Sigmoid colon (tissue), 7 donors: ENCODE results near the gene BATF. TPM values are rescaled to one million over a fixed set of nuclear protein-coding genes. Genes with fewer than 3 reads are reported as not detected.
A peak's percentile ranks its signal among the peaks of the same experiment; 100 is the strongest.

Experiments used
- DNase-seq: peaks from one replicate; pipeline ENCODE4 v3.0.0-alpha.2; 2019
- H3K27ac ChIP-seq, 4 donors: fragments of 200-600 bp; sonication (generic); one replicate each; pipeline ENCODE4 v1.5.1; 2016 to 2019; ENCODE audit warnings: mild to moderate bottlenecking in 1 of 4
- H3K27me3 ChIP-seq, 3 donors: fragments of 200-600 bp; sonication (generic); one replicate each; pipeline ENCODE4 v1.5.1; 2019; ENCODE audit warnings: mild to moderate bottlenecking in 1 of 3
- H3K36me3 ChIP-seq, 4 donors: fragments of 200-600 bp; sonication (generic); one replicate each; pipeline ENCODE4 v1.5.1; 2016 to 2019
- H3K4me1 ChIP-seq, 4 donors: fragments of 200-600 bp; sonication (generic); one replicate each; pipeline ENCODE4 v1.5.1; 2017 to 2019
- H3K4me3 ChIP-seq, 4 donors: fragments of 200-600 bp; sonication (generic); one replicate each; pipeline ENCODE4 v1.5.1; 2017 to 2019; ENCODE audit warnings: mild to moderate bottlenecking in 2 of 4, moderate library complexity in 1 of 4
- H3K9me3 ChIP-seq, 4 donors: fragments of 200-600 bp in 3 of 4; sonication (generic) in 3 of 4; one replicate each; pipeline versions ENCODE4 v1.5.1 to v1.6.1; 2013 to 2019
- CTCF ChIP-seq, 4 experiments: fragments of 450-650 bp in 3 of 4; fragments of 200-600 bp in 1 of 4; IDR thresholded peaks; one replicate each; pipeline ENCODE4 v1.5.1; 2016 to 2019; ENCODE audit warnings: antibody characterized with exemption in 4 of 4, mild to moderate bottlenecking in 3 of 4, moderate library complexity in 2 of 4
- EP300 ChIP-seq, 4 donors: sonication (generic); formaldehyde crosslinking; IDR thresholded peaks; one replicate each; pipeline ENCODE4 v1.6.1; 2017; ENCODE audit warnings: antibody characterized with exemption in 4 of 4
- POLR2A ChIP-seq, 2 donors: fragments of 450-650 bp; IDR thresholded peaks; one replicate each; pipeline ENCODE4 v1.6.1; 2016; ENCODE audit warnings: antibody characterized with exemption in 2 of 2, mild to moderate bottlenecking in 2 of 2, moderate library complexity in 2 of 2
- POLR2AphosphoS5 ChIP-seq, 4 donors: sonication (generic); formaldehyde crosslinking; IDR thresholded peaks; one replicate each; pipeline ENCODE4 v1.6.1; 2017; ENCODE audit warnings: antibody characterized with exemption in 4 of 4
- WGBS, 2 donors: extraction: QIAGEN DNeasy Blood & Tissue Kit; methylation state at CpG; one replicate each; pipeline ENCODE4 v1.1.7; 2013; 5-methylcytosine and 5-hydroxymethylcytosine counted together
- intact Hi-C: fragments of 100-400 bp; cut with DNase I; formaldehyde crosslinking; loops from one replicate; pipeline ENCODE4 v1.15.1; 2023
- polyA plus RNA-seq, 3 donors: library from polyadenylated mRNA; stranded (reverse); fragments of 200-250 nt; gene quantifications; one replicate each; pipeline ENCODE4 v1.2.3, GENCODE V29; 2013
- total RNA-seq, 4 donors: library from RNA; depleted of rRNA; stranded (reverse); fragments of >200 nt; gene quantifications; one replicate each; pipeline ENCODE4 v1.1.0, GENCODE V29; 2016
- donor health status: healthy with polysubstance abuse.
- donor health status: Bipolar disorder and iron deficiency.
- donor health status: healthy.

Gene BATF
- total and polyA plus RNA-seq, 7 donors: 1.6 to 17.1 (median 5.2) TPM; not detected in 1

- no peak for TF ChIP-seq POLR2A (IDR thresholded peaks at IDR 0.05)
- TF ChIP-seq CTCF (IDR thresholded peaks at IDR 0.05): no peak
- TF ChIP-seq POLR2AphosphoS5 (IDR thresholded peaks at IDR 0.05): no peak
- no peak for TF ChIP-seq EP300 (IDR thresholded peaks at IDR 0.05)
- Histone ChIP-seq H3K4me1 (peaks cover 0 to 40% (median 22%) of the 10 kb centered on the region in 4 donors), H3K4me3 (no peak overlapping the region), H3K27ac (peak overlapping the region in 2 of 4 donors; percentile 10 to 33), H3K9me3 (no peaks in the 10 kb centered on the region), H3K36me3 (no peaks in the 10 kb centered on the region), H3K27me3 (no peaks in the 10 kb centered on the region)
- intact Hi-C loops: no loop called here
- no peak for DNase-seq
- 44 to 62% methylated on average over 2 of the region's 2 CpGs for WGBS, 2 donors
These were observed 32.2 kb downstream of the BATF start for GRCh38 chr14:75554482-75554881.

GRCh38 chr14:75558440-75558839 lies 36.2 kb downstream of the BATF start:
- Histone ChIP-seq H3K4me3 (no peak overlapping the region), H3K27ac (no peak overlapping the region), H3K27me3 (no peaks in the 10 kb centered on the region), H3K9me3 (no peaks in the 10 kb centered on the region), H3K4me1 (peaks cover 0 to 28% (median 16%) of the 10 kb centered on the region in 4 donors), H3K36me3 (no peaks in the 10 kb centered on the region)
- no peak for DNase-seq
- TF ChIP-seq CTCF (IDR thresholded peaks at IDR 0.05): no peak
- TF ChIP-seq POLR2A (IDR thresholded peaks at IDR 0.05): no peak
- TF ChIP-seq EP300 (IDR thresholded peaks at IDR 0.05): no peak
- TF ChIP-seq POLR2AphosphoS5 (IDR thresholded peaks at IDR 0.05): no peak
- intact Hi-C loops: no loop called here
- WGBS, 2 donors: 87 to 88% methylated on average over 5 of the region's 5 CpGs

GRCh38 chr14:75559045-75559444 lies 36.8 kb downstream of the BATF start:
- H3K4me1 ChIP-seq: peaks cover 0 to 22% (median 11%) of the 10 kb centered on the region in 4 donors
- intact Hi-C loops: no loop called here
- no peak overlapping the region for H3K27ac ChIP-seq
- no peaks in the 10 kb centered on the region for H3K27me3 ChIP-seq
- H3K9me3 ChIP-seq: no peaks in the 10 kb centered on the region
- H3K36me3 ChIP-seq: no peaks in the 10 kb centered on the region
- DNase-seq: no peak
- H3K4me3 ChIP-seq: no peak overlapping the region
- 83 to 92% methylated on average over 6 of the region's 6 CpGs for WGBS, 2 donors
- TF ChIP-seq EP300 (IDR thresholded peaks at IDR 0.05): no peak
- no peak for TF ChIP-seq POLR2A (IDR thresholded peaks at IDR 0.05)

GRCh38 chr14:75559451-75560222 lies 37.4 kb downstream of the BATF start:
- no peaks in the 10 kb centered on the region for H3K27me3 ChIP-seq
- DNase-seq: no peak
- H3K4me1 ChIP-seq: peaks cover 0 to 16% (median 6%) of the 10 kb centered on the region in 4 donors
- intact Hi-C loops: loop anchor here (5.0 kb wide), 1 partner anchor 247 kb away; no protein-coding TSS in a partner anchor
- no peak overlapping the region for H3K4me3 ChIP-seq
- H3K9me3 ChIP-seq: no peaks in the 10 kb centered on the region
- TF ChIP-seq POLR2A (IDR thresholded peaks at IDR 0.05) (no peak), CTCF (IDR thresholded peaks at IDR 0.05) (no peak)
- H3K36me3 ChIP-seq: no peaks in the 10 kb centered on the region
- H3K27ac ChIP-seq: no peak overlapping the region
- 89 to 91% methylated on average over 6 of the region's 6 CpGs for WGBS, 2 donors

- Histone ChIP-seq H3K27me3 (no peaks in the 10 kb centered on the region), H3K4me3 (no peak overlapping the region), H3K36me3 (no peaks in the 10 kb centered on the region), H3K4me1 (peaks cover 0 to 14% (median 6%) of the 10 kb centered on the region in 4 donors), H3K9me3 (no peaks in the 10 kb centered on the region), H3K27ac (no peak overlapping the region)
- WGBS, 2 donors: 2 to 6% methylated on average over 6 of the region's 6 CpGs
- TF ChIP-seq POLR2A (IDR thresholded peaks at IDR 0.05) (no peak), CTCF (IDR thresholded peaks at IDR 0.05) (peak; percentile 29 to 71 (median 54)), EP300 (IDR thresholded peaks at IDR 0.05) (no peak), POLR2AphosphoS5 (IDR thresholded peaks at IDR 0.05) (peak in 1 of 4 donors; percentile 11)
- DNase-seq: peak; percentile 73
- intact Hi-C loops: loop anchor here (5.0 kb wide), 1 partner anchor 249 kb away; no protein-coding TSS in a partner anchor
These were observed 38.8 kb downstream of the BATF start for GRCh38 chr14:75561013-75561432.
